Measurements from ENCODE around the gene WASF2. TPM values are rescaled to one million over a fixed set of nuclear protein-coding genes. Genes with fewer than 3 reads are reported as not detected.

WASF2 gene
- total RNA-seq, 1 donor from 2014 or later: 51.2 TPM

DNA sequence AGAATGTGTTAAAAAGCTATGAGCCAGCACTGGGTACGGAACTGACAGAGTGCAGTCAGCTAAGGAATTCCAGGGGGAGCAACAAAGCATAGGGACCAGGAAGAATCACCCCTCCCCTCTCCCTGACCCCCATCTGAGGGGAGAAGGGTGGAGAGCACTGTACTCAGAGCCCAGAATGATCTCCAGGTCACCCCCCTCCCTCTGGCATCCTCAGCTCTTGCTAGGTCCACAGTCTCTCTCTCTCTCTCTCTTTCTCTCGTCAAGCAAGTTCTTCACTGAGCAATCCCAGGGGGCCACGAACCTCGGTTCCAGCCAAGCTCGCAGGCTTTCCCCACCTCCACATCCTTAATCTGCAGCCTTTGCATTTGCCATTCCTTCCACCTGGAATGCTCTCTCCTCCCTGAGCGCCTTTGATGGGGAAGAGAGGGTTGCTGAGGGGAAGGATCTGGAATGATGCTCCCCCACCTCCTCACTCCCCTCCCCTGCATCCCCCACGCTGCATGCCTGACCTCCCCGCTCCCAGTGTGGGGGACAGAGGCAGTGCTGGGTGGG is 6.7 kb upstream of the WASF2 start:
- Histone ChIP-seq H3K4me1 (peaks cover 28% of the 10 kb centered on the region), H3K36me3 (no peaks in the 10 kb centered on the region), H3K4me3 (peak overlapping the region; percentile 37), H3K27me3 (ENCODE audit: low read depth) (no peaks in the 10 kb centered on the region), H3K27ac (replicated peaks) (peak overlapping the region; percentile 27), H3K9me3 (replicated peaks) (no peaks in the 10 kb centered on the region)
- peak; percentile 50 for DNase-seq
- intact Hi-C loops (cut with micrococcal nuclease): no loop called here
- TF ChIP-seq, protein P1, sequence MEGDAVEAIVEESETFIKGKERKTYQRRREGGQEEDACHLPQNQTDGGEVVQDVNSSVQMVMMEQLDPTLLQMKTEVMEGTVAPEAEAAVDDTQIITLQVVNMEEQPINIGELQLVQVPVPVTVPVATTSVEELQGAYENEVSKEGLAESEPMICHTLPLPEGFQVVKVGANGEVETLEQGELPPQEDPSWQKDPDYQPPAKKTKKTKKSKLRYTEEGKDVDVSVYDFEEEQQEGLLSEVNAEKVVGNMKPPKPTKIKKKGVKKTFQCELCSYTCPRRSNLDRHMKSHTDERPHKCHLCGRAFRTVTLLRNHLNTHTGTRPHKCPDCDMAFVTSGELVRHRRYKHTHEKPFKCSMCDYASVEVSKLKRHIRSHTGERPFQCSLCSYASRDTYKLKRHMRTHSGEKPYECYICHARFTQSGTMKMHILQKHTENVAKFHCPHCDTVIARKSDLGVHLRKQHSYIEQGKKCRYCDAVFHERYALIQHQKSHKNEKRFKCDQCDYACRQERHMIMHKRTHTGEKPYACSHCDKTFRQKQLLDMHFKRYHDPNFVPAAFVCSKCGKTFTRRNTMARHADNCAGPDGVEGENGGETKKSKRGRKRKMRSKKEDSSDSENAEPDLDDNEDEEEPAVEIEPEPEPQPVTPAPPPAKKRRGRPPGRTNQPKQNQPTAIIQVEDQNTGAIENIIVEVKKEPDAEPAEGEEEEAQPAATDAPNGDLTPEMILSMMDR (IDR thresholded peaks at IDR 0.05; ENCODE audit: borderline replicate concordance): peak; percentile 33

DNA sequence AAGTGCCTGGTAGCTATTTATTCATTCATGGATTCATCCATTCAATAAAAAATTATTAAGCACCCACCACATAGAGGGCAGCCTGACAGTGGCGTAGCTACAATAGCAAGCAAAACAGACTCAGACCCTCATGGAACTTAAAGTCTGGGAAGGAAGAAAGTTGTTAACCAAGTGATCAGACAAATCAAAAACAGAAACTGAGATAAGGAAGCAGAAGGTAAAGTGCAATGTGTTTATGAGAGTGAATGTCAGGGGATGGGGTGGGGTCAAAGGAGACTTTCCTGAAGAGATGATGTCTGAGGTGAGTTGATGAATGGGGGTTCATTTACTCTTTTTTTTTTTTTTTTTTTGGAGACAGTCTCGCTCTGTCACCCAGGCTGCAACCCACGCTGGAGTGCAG is 2.8 kb upstream of the WASF2 start:
- peaks cover 58% of the 10 kb centered on the region for H3K4me1 ChIP-seq
- intact Hi-C loops (cut with micrococcal nuclease): no loop called here
- H3K9me3 ChIP-seq (replicated peaks): no peaks in the 10 kb centered on the region
- no peaks in the 10 kb centered on the region for H3K36me3 ChIP-seq
- DNase-seq: no peak
- H3K4me3 ChIP-seq: no peak overlapping the region
- peak overlapping the region; percentile 99 for H3K27ac ChIP-seq (replicated peaks)
- TF ChIP-seq, protein P1 (IDR thresholded peaks at IDR 0.05; ENCODE audit: borderline replicate concordance): no peak
- no peaks in the 10 kb centered on the region for H3K27me3 ChIP-seq (ENCODE audit: low read depth)

DNA sequence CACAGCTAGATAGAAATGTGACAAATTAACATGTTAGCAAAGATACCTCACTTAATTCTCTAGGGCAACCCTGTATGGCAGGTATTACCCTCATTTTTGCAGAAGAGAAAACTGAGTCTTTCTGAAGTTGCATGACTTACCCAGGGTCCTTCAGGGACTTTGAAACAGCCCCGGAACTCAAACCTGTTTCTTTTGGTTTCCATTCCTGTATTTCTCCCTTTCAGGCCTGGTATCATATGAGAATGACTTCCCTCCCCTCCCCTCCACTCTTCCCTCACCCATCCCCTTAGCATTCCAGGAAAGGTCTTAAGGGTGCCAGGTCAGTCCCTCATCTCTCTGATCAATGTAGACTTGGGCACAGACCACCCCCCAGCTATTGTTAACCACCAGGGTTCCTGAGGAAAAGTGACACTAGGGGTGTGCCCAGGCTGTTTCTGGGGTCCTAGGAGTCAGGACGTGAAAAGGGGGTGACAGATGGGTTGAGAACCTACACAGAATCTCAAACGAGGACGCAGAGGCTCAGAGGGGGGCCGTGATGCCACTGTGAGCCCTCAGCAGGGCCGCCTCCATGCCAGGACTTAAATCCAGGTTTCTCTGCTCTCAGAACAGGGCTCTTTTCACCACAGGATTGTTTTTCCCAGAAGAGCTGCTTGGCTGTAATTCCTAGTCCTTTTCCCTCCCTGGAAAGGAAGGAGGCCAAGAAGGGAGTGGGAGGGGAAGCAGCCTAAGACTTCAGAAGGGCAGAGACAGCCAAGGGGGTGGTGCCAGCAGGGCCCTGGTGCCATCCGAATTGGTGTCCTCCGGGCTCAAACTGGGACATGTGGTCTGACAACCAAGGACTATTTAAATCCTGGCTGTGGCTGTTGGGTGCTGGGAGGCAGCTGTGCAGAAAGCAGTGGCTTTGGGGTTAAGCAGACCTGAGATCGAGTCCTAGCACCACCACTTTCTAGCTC is 2.1 kb upstream of the WASF2 start:
- Histone ChIP-seq H3K27me3 (ENCODE audit: low read depth) (no peaks in the 10 kb centered on the region), H3K4me1 (peaks cover 61% of the 10 kb centered on the region), H3K36me3 (no peaks in the 10 kb centered on the region), H3K27ac (replicated peaks) (peak overlapping the region; percentile 99), H3K4me3 (no peak overlapping the region), H3K9me3 (replicated peaks) (no peaks in the 10 kb centered on the region)
- TF ChIP-seq, protein P1 (IDR thresholded peaks at IDR 0.05; ENCODE audit: borderline replicate concordance): no peak
- peak; percentile 54 for DNase-seq
- intact Hi-C loops (cut with micrococcal nuclease): no loop called here

DNA sequence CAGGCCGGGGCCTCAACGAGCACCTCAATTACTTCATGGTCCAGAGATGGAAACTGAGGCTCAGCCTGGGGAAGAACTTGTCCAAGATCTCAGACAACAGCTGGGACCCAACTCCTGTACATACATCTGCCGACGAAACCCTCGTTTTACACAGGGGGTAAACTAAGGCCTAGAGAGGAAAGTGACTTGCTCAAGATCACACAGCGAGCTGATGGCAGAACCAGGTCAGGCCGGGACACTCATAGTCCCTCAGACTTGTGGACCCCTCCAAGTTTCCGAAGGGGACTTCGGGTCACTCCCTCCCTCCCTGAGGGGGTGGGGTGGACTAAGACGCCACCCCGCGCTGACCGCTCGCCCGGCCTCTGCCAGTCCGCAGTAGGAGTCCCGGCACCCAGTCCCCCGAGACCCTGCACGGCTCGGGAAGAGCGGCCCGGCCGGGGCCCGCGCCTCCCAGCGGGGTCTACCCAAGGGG is 430 bp downstream of the WASF2 start:
- Histone ChIP-seq H3K4me1 (peaks cover 77% of the 10 kb centered on the region), H3K9me3 (replicated peaks) (no peaks in the 10 kb centered on the region), H3K4me3 (peak overlapping the region; percentile 89), H3K27me3 (ENCODE audit: low read depth) (no peaks in the 10 kb centered on the region), H3K36me3 (no peaks in the 10 kb centered on the region), H3K27ac (replicated peaks) (peak overlapping the region; percentile 99)
- peak; percentile 33 for DNase-seq
- intact Hi-C loops (cut with micrococcal nuclease): loop anchor here (10.0 kb wide), 1 partner anchor 55 kb away; no protein-coding TSS in a partner anchor
- TF ChIP-seq, protein P1 (IDR thresholded peaks at IDR 0.05; ENCODE audit: borderline replicate concordance): no peak

DNA sequence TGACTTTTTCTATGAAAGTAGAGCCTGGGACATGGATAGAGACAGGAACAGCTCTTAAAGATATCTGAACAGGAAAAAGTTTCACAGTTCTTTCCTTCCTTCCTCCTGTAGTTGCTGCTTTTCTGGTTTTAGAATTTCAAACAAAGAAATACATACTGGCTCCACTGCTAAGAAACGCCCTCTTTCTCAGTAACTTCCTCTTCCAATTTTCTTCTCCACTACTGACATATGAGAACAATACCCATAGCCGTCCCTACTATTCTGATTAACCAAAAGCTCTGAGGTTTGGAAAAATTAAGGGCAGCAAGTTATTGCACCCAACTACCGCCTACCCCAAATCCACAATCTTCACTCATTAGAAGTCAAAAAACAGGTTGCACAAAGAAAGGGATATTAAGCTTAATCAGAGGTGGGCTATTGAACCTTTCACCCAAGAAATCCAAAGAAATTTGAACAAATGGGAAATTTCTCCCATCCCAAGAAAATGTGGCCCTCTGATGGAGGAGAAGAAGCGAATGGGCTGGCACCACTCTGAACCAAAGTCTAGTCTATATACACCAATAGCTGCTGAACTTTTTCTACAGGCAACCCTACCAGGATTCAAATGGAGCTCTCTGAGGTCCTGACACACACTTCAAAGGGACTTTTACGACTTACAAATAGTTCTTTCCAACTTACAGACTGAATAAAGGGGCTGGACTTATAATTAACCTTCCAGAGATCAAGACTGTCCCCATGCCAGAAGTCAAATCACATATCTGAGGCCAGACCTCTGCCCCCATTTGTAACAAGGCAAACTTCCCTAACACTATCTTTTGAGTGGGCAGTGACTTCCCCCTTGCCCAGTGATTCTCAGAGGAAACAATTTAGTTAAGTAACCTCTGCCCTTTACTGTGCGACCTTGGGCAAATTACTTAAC is 1.7 kb downstream of the WASF2 start:
- Histone ChIP-seq H3K4me3 (peak overlapping the region; percentile 89), H3K27me3 (ENCODE audit: low read depth) (no peaks in the 10 kb centered on the region), H3K36me3 (no peaks in the 10 kb centered on the region), H3K4me1 (peaks cover 87% of the 10 kb centered on the region), H3K9me3 (replicated peaks) (no peaks in the 10 kb centered on the region), H3K27ac (replicated peaks) (peak overlapping the region; percentile 99)
- intact Hi-C loops (cut with micrococcal nuclease): loop anchor here (10.0 kb wide), 1 partner anchor 53 kb away; no protein-coding TSS in a partner anchor
- DNase-seq: no peak
- TF ChIP-seq, protein P1 (IDR thresholded peaks at IDR 0.05; ENCODE audit: borderline replicate concordance): no peak
